GM18508 (cell line): ENCODE measurements around the gene LYSMD2.
"Not testable (repeated sequence)": the region's sequence is repeated elsewhere in the genome, so short reads cannot be mapped to it uniquely, and the experiment has no call there.

Source experiments
- ATAC-seq: cut with Tn5 transposase; IDR thresholded peaks from one replicate; pipeline ENCODE4 v1.9.1; 2021; ENCODE audit warnings: moderate number of reproducible peaks; ENCODE audit not compliant: insufficient read depth, unreplicated experiment

Gene LYSMD2

GRCh38 chr15:51737522-51738305 lies at the start of gene LYSMD2:
Gene LYSMD2 (minus strand): TSS chr15:51737655. CDS start chr15:51737622, 33 bp downstream.
- no peak for ATAC-seq

DNA sequence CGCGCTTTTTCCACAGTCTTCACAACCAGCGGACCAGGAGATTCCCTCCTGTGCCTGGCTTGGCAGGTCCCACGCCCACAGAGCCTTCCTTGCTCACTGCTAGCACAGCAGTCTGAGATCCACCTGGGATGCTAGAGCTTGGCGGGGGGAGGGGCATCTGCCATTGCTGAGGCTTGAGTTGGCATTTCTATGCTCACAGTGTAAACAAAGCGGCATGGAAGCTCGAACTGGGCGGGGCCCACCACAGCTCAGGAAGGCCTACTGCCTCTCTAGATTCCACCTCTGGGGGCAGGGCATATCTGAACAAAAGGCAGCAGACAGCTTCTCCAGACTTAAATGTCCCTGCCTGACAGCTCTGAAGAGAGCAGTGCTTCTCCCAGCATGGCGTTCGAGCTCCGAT lies 49.7 kb upstream of the LYSMD2 start:
- not testable (repeated sequence) for ATAC-seq

- no peak for ATAC-seq
Observed at GRCh38 chr15:51783967-51784366, 46.5 kb upstream of the LYSMD2 start.

DNA sequence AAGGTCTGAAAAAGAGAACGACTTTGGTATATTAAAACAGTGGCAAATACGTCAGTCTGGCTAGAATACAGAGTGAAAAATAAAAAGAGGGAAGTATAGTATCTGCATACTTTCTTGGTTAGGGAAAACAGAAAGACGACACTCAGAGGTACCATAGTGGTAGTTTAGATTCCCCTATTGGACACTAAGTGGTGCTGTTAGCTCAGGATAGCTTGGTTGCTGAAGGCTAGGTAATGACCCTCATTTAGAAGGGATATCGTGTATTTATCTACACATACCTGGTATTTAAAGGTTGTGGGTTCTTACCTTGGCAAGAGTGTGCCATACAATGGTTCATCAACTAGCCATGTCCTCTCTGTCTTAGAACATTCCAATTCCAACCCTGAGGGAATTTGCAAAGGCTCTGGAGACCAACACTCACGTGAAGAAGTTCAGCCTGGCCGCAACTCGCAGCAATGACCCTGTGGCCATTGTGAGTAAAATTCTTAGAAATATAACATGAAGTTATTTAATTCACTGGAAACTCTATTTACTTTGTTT lies 45.0 kb upstream of the LYSMD2 start:
- no peak for ATAC-seq

DNA sequence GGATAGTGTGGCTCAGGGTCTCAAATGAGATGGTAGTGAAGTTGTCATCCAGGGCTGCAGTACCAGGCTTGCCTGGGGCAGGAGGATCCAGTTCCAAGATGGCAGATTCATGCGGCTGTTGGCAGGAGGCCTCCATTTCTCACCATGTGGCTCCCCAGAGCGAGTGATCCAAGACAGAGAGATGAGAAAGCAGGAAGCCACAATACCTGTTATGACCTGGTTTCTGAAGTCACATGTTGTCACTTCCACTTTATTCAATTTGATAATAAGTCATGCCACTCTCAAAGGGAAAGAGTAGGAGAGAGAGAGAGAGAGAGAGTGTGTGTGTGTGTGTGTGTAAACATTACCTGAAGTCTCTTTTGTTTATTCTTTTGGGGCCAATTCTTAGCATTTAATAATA lies 44.1 kb upstream of the LYSMD2 start:
- no peak for ATAC-seq

DNA sequence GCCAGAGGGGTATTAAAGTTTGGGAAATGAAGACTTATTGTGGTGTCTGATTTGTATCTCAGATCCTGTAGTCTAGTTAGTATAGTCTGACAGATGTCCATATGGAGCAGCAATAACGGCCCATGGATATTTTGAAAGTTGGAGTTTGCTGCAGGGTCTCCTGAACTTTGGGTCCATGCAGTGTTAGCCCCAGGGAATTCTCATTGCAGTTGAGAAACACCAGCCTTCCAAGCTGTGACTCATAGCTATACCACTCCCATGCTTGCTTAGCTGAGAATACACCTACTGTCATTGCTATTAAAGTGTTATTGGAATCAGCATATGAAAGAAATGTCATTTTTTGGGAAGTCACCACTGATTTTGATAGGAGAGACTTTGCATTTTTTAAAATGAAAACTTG lies 43.2 kb upstream of the LYSMD2 start:
- no peak for ATAC-seq

- no peak for ATAC-seq
Observed at GRCh38 chr15:51776952-51777569, 39.6 kb upstream of the LYSMD2 start.

DNA sequence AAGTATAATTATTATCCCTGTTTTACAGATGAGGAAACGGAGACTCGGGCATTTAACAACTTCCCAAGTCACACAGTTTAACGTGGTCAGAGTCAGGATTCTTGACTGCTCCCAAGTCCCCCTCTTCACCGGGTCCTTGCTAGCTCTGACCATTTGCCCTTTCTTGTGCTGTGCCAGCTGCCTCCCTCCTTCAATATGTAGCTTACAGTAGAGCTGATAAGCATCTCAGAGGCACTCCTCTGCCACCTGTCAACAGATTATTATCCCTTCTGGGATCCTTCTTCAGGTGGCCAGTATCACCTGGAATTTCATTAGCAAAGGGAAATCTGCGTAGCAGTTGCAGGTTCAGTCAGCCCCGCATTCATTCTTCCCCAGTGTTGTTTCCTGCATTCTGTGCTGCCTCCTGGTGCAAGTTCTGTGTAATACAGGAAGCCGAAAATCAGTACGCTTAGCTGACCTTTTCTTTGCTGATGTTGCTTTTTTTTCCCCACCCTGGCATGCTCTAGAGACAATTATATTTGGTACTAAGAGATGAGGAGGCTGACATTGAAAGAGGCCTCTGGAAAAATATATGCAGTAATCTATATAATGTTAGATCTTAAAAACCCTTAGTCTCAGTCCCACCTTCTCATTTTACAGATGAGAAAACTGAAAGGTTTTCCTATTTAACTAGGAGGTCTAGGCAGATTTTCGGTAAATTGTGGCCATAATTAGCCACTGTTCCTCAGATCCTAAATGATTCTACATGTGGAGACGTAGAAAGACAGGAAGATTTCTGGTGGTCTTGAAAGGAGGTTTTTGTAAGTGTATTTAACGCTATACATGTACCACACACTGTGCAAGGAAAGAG lies 38.7 kb upstream of the LYSMD2 start:
- no peak for ATAC-seq

DNA sequence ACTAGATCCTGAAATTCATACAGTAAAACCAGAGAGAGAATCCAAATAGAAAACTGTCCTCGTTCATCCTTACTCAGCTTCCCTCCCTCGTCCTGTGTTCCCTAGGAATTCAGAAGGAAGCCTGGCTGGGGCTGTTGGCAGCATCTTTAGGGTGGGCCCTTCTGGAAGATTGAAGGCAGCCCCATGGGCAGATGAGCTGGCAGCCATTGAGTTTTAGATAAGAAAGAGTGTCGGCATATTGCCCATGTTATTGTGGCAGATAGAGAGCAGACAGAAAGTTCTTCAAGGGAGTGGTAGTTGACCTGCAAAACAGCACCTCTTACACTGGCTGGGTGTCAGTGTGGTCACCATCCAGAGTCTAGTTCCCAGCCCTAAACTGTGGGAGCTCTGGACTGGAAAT lies 37.5 kb upstream of the LYSMD2 start:
- no peak for ATAC-seq

- ATAC-seq: no peak
Observed at GRCh38 chr15:51771773-51772172, 34.3 kb upstream of the LYSMD2 start.

- no peak for ATAC-seq
Observed at GRCh38 chr15:51770902-51771301, 33.4 kb upstream of the LYSMD2 start.

DNA sequence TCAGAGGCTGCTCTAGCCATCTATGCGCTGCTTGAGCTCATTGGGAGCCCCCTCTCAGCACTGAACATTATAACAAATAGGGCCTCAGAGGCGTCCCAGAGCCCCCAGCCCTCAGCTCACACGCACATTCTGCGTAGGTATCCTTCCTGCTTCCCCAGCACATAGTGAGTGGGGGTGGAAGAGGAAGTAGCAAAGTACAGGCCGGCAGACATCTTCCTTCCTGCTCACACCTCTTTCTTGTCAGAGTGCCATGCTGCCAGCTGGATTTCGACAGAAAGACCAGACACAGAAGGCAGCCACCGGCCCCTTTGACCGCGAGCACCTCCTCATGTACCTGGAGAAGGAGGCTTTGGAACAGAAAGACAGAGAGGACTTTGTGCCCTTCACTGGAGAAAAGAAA lies 30.6 kb upstream of the LYSMD2 start:
- ATAC-seq: no peak

- no peak for ATAC-seq
Observed at GRCh38 chr15:51766341-51766740, 28.9 kb upstream of the LYSMD2 start.

- ATAC-seq: no peak
Observed at GRCh38 chr15:51765751-51766150, 28.3 kb upstream of the LYSMD2 start.

- ATAC-seq: no peak
Observed at GRCh38 chr15:51760805-51761204, 23.4 kb upstream of the LYSMD2 start.

- ATAC-seq: no peak
Observed at GRCh38 chr15:51759557-51760070, 22.2 kb upstream of the LYSMD2 start.

DNA sequence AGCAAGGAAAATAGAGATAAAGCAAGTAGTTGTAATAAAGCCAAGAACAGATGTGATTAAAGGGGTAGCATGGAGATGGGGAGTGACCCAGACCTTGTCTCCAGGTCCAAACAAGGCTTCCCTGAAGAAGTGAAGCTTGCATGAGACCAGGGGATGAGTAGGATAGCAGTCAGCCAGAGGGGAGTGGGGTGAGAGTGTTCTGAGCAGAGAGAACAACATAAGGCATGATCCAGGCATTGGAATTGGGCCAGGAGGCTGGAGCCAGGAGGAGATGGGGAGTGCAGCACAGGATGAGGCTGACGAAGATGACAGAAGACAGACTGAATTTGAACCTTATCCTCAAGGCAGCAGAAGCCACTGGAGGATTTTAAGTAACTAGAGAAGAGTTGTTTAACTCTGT lies 21.2 kb upstream of the LYSMD2 start:
- ATAC-seq: no peak

- no peak for ATAC-seq
Observed at GRCh38 chr15:51757450-51757849, 20.0 kb upstream of the LYSMD2 start.

GRCh38 chr15:51756482-51756881 lies 19.0 kb upstream of the LYSMD2 start:
- ATAC-seq: no peak

GRCh38 chr15:51755790-51756189 lies 18.3 kb upstream of the LYSMD2 start:
- no peak for ATAC-seq

DNA sequence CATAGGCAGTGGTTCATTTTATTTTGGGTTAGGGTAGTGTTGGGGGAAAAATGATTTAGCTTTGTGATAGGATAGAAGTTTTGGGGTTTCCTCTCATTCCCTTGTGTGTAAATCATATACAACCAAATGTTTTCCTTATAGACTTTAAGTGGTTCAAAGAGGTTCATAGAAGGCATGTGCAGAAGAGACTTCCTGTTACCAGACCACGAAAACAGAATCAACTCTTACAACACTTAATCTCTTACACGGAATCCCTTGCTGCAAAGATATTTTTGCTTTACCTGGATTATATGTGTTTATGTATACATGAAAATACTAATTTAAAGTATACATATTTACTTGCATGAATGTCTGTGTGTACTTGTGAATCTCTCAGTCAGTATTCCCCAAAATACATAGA lies 16.8 kb upstream of the LYSMD2 start:
- ATAC-seq: no peak
